Measurements from ENCODE around the gene LCTL.
A peak's percentile ranks its signal among the peaks of the same experiment; 100 is the strongest.
"Not testable (repeated sequence)": the region's sequence is repeated elsewhere in the genome, so short reads cannot be mapped to it uniquely, and the experiment has no call there.

The LCTL gene

DNA sequence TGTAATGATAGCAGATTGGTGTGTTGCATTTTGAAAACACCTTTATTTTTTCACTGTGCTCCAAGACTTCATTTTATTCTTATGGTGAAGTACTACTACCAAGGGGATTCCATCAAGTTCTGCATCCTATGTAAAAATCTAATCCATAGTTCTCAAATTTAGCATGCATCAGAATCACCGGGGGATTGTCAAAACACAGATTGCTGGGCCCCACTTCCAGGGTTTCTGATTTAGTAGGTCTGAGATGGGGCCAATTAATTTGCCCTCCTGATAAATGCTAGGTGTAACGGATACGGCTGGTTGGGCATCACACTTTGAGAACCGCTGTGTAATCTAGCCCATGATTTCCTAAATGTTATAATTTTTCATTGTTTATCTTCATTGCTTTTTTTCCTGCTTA lies 60.0 kb downstream of the LCTL start:
- H3K4me3 ChIP-seq (ENCODE audit: low read length) = peak overlapping the region; percentile 71
- DNase-seq (ENCODE audit: low read depth, low spot score) = no peak

DNA sequence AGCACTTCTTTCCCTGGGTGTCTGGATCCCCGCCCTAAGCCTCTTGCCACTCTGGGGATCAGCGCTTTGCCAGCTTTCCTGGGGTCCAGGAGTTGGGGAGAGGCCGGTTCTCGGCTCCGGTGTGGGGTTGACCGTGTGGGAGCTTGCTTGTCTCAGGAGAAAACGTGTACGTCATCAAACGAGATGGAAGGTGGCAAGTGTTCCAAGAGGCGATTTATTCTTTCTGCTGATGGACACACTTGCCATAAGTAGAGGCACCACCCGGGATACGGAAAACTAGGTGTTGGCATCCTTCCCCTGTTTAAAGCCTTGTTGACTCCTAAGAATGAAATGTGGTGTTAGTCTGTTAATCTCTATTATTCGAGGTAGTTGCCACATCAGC lies 60.4 kb downstream of the LCTL start:
- DNase-seq (ENCODE audit: low read depth, low spot score) = no peak
- peak overlapping the region; percentile 71 for H3K4me3 ChIP-seq (ENCODE audit: low read length)

DNA sequence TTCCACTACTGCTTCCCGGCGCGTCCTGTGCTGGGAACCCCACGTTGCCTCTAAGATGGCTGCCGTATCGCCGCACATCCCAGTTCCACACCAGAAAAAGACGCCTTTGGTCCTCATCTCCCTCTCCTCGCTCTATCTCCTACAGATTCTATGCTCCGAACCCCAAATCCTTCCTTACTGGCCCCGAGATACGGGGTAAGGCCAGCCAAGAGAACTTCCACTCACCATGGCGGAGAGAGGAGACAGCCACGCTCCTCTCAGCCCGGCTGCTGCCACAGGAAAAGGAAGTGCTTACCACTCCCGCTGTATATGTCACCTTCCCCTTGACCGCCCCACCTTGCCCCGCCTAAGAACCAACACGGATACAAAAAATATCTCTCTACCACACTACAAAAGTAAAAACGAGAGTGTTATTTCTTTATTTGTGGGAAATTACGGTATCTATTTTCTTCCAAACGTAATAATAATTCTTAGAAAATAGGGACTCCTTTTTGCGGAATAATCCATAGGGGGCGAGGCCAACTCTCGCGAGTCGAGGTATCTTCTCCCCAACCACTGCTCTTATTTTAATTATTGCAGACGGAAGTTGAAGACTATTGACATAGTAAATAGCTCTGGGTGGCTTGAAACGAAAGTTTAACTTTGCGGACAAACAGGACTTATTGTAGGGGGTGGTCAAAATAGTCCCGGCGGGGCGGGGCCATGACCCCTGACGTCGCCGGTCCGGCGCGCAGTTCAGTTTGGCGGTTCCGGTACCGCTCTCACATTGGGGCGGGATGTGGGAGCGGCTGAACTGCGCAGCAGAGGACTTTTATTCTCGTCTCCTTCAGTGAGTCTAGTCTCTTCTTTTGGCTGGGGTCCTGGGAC lies 61.0 kb downstream of the LCTL start, which contains the start of the genes RPL4 and ZWILCH:
Gene RPL4, minus strand, starts transcription at position 293 of the 867 bp plus-strand sequence. Its CDS starts 65 bp downstream, at position 228.
Gene ZWILCH, plus strand, starts transcription at position 764 of the 867 bp plus-strand sequence. Its CDS starts 13 bp downstream, at position 777.
- peak within 1 kb of the TSS; percentile 71 for H3K4me3 ChIP-seq (ENCODE audit: low read length)
- peak; percentile 84 for DNase-seq (ENCODE audit: low read depth, low spot score)

DNA sequence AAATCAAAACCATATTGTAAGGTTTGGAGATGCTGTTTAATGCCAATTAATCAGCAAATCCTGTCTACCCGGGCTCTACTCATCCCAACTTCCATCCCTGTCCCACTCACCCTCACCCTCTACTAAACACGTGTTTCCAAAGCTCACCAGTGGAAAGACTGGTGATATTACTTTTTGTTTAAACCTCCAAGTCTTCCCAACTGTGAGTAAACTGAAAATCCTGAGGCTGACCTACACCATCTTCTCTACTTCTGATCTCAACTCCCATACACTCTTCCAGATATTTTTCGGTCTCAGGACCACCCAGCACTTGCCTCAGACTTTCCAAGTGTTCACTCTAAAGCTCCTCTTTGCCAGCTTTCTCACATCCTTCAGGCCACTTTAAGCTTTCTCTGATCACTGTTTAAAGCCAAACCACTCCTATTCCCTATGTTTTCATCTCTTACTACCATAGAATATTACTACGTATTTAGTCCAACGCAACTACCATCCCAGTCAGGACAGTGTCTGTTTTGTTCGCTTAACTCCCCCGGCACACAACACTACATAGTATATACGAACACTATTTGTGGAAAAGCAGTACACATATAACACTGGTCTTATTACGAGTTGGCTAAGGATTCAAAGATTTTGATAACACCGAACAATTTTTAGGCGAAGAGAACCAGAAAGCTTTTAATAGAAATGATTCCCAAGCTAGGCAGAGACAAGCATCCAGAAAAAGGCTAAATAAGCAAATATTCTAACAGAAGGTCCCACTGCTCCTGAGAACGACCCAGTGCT lies 61.8 kb downstream of the LCTL start:
- H3K4me3 ChIP-seq (ENCODE audit: low read length) = peak overlapping the region; percentile 71
- DNase-seq (ENCODE audit: low read depth, low spot score) = no peak

DNA sequence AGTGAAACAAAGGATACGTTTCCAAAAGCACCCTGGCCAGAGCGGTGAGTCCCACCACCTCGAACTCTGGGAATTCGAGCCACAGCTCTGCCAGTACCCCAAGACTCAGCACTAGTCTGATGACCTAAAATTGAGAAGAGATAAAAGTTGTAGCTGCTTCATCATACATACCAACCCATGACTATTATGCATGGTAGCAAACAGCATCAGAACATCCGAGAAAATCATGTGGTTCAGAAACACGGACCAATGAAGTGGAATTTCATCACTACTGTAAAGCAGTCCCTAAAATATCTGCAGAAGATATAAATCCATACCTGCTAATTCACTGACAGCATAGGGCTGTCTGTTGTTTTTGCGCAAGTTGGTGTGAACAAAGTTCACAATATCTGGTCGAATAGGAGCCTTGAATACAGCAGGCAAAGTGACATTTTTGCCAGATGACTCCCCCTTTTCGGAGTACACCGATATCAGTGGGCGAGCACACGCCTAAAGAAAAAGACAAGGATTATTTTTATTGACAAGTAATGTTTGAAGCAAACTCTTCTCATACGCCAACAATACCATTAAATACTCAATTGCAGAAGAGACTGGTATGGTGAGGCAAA lies 62.7 kb downstream of the LCTL start:
- DNase-seq (ENCODE audit: low read depth, low spot score) = not testable (repeated sequence)
- peak overlapping the region; percentile 71 for H3K4me3 ChIP-seq (ENCODE audit: low read length)

DNA sequence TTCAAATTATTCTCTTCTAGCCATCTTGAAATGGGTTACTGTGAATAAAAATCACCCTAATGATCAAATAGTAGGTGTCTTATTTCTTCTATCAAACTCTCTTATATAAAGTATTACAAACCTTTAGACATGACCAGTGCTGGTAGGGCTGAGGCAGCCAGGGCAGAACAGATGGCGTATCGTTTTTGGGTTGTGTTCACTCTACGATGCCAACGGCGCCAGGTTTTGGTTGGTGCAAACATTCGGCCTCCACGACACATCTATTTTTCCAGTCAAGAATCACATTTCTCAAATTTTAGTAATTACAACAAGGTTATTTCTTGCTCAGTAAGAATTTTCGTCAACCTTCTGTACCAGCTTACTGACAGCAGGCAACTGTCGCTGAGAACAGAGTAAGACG lies 63.3 kb downstream of the LCTL start:
- no peak for DNase-seq (ENCODE audit: low read depth, low spot score)
- no peak overlapping the region for H3K4me3 ChIP-seq (ENCODE audit: low read length)

DNA sequence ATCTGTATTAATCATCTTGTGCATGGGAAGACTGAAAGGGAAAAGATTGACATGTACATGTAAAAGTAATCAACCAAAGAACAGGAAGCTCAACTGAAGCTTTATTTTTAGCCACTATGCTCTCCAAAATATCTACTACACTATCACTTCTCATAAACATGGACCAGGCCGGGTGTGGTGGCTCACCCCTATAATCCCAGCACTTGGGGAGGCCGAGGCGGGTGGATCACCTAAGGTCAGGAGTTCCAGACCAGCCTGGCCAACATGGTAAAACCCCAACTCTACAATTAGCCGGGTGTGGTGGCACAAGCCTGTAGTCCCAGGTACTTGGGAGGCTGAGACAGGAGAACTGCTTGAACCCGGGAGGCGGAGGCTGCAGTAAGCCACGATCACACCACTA lies 65.5 kb downstream of the LCTL start:
- not testable (repeated sequence) for H3K4me3 ChIP-seq (ENCODE audit: low read length); DNase-seq (ENCODE audit: low read depth, low spot score)

DNA sequence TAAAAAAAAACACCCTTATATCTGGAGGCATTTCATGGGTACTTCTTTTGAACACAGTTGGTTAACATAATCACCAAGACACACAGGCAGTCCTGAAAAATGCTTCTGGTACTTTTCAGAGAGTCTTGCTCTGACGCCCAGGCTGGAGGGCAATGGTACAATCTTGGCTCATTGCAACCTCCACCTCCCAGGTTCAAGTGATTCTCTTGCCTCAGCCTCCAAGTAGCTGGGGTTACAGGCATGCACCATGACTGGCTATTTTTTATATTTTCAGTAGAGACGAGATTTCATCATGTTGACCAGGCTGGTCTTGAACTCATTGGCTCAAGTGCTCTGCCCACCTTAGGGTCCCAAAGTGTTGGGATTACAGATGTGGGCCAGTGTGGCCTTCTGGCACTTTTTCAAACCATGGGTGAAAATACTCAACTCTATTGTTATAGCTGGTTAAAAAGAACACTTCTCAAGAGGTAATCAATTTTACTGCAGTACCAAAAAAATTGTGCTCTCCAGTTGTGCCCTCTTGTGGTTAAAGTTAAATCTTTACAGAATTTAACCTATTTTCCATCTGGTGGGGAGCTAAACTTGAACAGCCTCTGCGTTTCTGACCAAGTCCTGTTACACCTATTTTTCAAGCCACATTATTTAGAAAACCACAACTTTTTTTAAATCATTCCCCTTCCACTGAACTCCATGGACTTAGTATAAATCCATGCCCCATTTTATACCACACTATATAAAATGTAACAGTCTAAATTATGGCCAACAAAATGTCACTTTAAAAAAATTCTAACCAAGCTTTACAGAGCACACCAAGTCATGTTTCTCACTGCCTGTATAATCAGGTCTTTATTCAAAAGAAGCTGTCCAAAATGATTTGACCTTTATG lies 67.1 kb downstream of the LCTL start:
- H3K4me3 ChIP-seq (ENCODE audit: low read length) = no peak overlapping the region
- DNase-seq (ENCODE audit: low read depth, low spot score) = peak; percentile 47
